Endothelial cell (in vitro differentiated cells): Measurements from ENCODE around the gene SLC7A10. TPM values are rescaled to one million over a fixed set of nuclear protein-coding genes. Genes with fewer than 3 reads are reported as not detected.

Experiments used
- DNase-seq: peaks from one replicate; pipeline ENCODE4 v3.0.0; 2021; ENCODE audit warnings: low spot score
- H3K27ac Mint-ChIP-seq: one replicate; pipeline ENCODE4 v1.8.0; 2021; ENCODE audit warnings: mixed read lengths, inconsistent platforms; ENCODE audit not compliant: unreplicated experiment
- H3K27me3 Mint-ChIP-seq: one replicate; pipeline ENCODE4 v1.8.0; 2021; ENCODE audit warnings: mild to moderate bottlenecking, moderate library complexity, mixed read lengths, inconsistent platforms; ENCODE audit not compliant: unreplicated experiment
- H3K36me3 Mint-ChIP-seq: one replicate; pipeline ENCODE4 v1.8.0; 2021; ENCODE audit warnings: mild to moderate bottlenecking, low read depth, mixed read lengths, inconsistent platforms; ENCODE audit not compliant: unreplicated experiment
- H3K4me1 Mint-ChIP-seq: one replicate; pipeline ENCODE4 v1.8.0; 2021; ENCODE audit warnings: mild to moderate bottlenecking, mixed read lengths, inconsistent platforms; ENCODE audit not compliant: unreplicated experiment
- H3K4me3 Mint-ChIP-seq: one replicate; pipeline ENCODE4 v1.8.0; 2021; ENCODE audit warnings: mild to moderate bottlenecking, mixed read lengths, inconsistent platforms; ENCODE audit not compliant: unreplicated experiment
- H3K9me3 Mint-ChIP-seq: one replicate; pipeline ENCODE4 v1.8.0; 2021; ENCODE audit warnings: mixed read lengths, inconsistent platforms; ENCODE audit not compliant: unreplicated experiment
- CTCF ChIP-seq: fragments of 200-600 bp; sonication (generic); IDR thresholded peaks from one replicate; pipeline ENCODE4 v1.5.0; 2021; ENCODE audit warnings: antibody characterized with exemption; ENCODE audit not compliant: unreplicated experiment
- total RNA-seq: library from RNA; stranded (reverse); fragmentation: NEBNext Ultra II Directional; extraction: Animal tissue kit (Norgen Biotek cat#: 25700); gene quantifications from one replicate; pipeline ENCODE4 v1.2.1, GENCODE V29; 2021; ENCODE audit not compliant: unreplicated experiment

The SLC7A10 gene
- total RNA-seq, 1 donor from 2014 or later, result 4.4 TPM

- no peak for TF ChIP-seq CTCF
- peaks cover 5% of the 10 kb centered on the region for H3K36me3 Mint-ChIP-seq
Measured at GRCh38 chr19:33271246-33272021, 45.8 kb upstream of the SLC7A10 start.

GRCh38 chr19:33270769-33271168, 45.1 kb upstream of the SLC7A10 start:
- Mint-ChIP-seq H3K27me3 (peaks cover 4% of the 10 kb centered on the region), H3K4me1 (peaks cover 13% of the 10 kb centered on the region), H3K27ac (no peak overlapping the region), H3K4me3 (no peak overlapping the region), H3K36me3 (peaks cover 5% of the 10 kb centered on the region), H3K9me3 (no peaks in the 10 kb centered on the region)
- TF ChIP-seq CTCF, result no peak
- DNase-seq, result no peak

More at GRCh38 chr19:33271246-33272021, 45.8 kb upstream of the SLC7A10 start:
- Mint-ChIP-seq H3K4me1 (peaks cover 13% of the 10 kb centered on the region), H3K27ac (no peak overlapping the region), H3K4me3 (no peak overlapping the region), H3K27me3 (peaks cover 4% of the 10 kb centered on the region), H3K9me3 (no peaks in the 10 kb centered on the region)
- DNase-seq, result no peak

- no peaks in the 10 kb centered on the region for H3K9me3 Mint-ChIP-seq
- TF ChIP-seq CTCF, result no peak
- peaks cover 8% of the 10 kb centered on the region for H3K4me1 Mint-ChIP-seq
- H3K27me3 Mint-ChIP-seq, result peaks cover 5% of the 10 kb centered on the region
- peaks cover 5% of the 10 kb centered on the region for H3K36me3 Mint-ChIP-seq
- no peak overlapping the region for H3K4me3 Mint-ChIP-seq
- H3K27ac Mint-ChIP-seq, result no peak overlapping the region
- DNase-seq, result no peak
Measured at GRCh38 chr19:33269016-33269415, 43.4 kb upstream of the SLC7A10 start.

- no peak for TF ChIP-seq CTCF
- Mint-ChIP-seq H3K27ac (no peak overlapping the region), H3K27me3 (peaks cover 4% of the 10 kb centered on the region), H3K9me3 (no peaks in the 10 kb centered on the region), H3K4me1 (peaks cover 6% of the 10 kb centered on the region), H3K36me3 (peaks cover 5% of the 10 kb centered on the region), H3K4me3 (no peak overlapping the region)
- DNase-seq, result no peak
Measured at GRCh38 chr19:33268162-33268991, 42.7 kb upstream of the SLC7A10 start.
